NCI-H345 treated with DMSO at 0.1 percent for 48 hours (cell line): ENCODE measurements around the gene MT1A.
"Not testable (repeated sequence)": the region's sequence is repeated elsewhere in the genome, so short reads cannot be mapped to it uniquely, and the experiment has no call there.

Experiments used
- DNase-seq: peaks from one replicate; lab custom pipeline; 2025; ENCODE audit not compliant: unreplicated experiment; lab: John Stamatoyannopoulos, UW

MT1A gene

GRCh38 chr16:56652600-56652999 is 14.1 kb downstream of the MT1A start:
- DNase-seq = no peak

GRCh38 chr16:56653218-56653617 is 14.8 kb downstream of the MT1A start:
- no peak for DNase-seq

- peak; percentile 7 for DNase-seq
Measured at GRCh38 chr16:56657555-56658326, 19.3 kb downstream of the MT1A start, which contains the start of gene MT1F. MT1F (plus strand) TSS chr16:56657959; CDS start chr16:56658059, 100 bp downstream.

- no peak for DNase-seq
Measured at GRCh38 chr16:56658327-56658875, 19.9 kb downstream of the MT1A start.

- no peak for DNase-seq
Measured at GRCh38 chr16:56662357-56663354, 24.2 kb downstream of the MT1A start.

GRCh38 chr16:56664506-56664905 is 26.0 kb downstream of the MT1A start:
- no peak for DNase-seq

- not testable (repeated sequence) for DNase-seq
Measured at GRCh38 chr16:56665286-56666261, 27.1 kb downstream of the MT1A start.

- DNase-seq = no peak
Measured at GRCh38 chr16:56667581-56668571, 29.4 kb downstream of the MT1A start, which contains the start of gene MT1G. MT1G (minus strand) TSS chr16:56668065; CDS start chr16:56667993, 72 bp downstream.

- DNase-seq = no peak
Measured at GRCh38 chr16:56669005-56669839, 30.8 kb downstream of the MT1A start, which contains the start of gene MT1H. MT1H (plus strand) TSS chr16:56669814; CDS start chr16:56669885, 71 bp downstream.

GRCh38 chr16:56669840-56670619 is 31.6 kb downstream of the MT1A start:
- no peak for DNase-seq

- DNase-seq = no peak
Measured at GRCh38 chr16:56670620-56670934, 32.1 kb downstream of the MT1A start.

- DNase-seq = not testable (repeated sequence)
Measured at GRCh38 chr16:56671691-56672090, 33.2 kb downstream of the MT1A start.

GRCh38 chr16:56672171-56672570 is 33.7 kb downstream of the MT1A start:
- not testable (repeated sequence) for DNase-seq

GRCh38 chr16:56672761-56673536 is 34.5 kb downstream of the MT1A start:
- DNase-seq = no peak

- DNase-seq = no peak
Measured at GRCh38 chr16:56673921-56674320, 35.5 kb downstream of the MT1A start.

GRCh38 chr16:56674570-56674969 is 36.1 kb downstream of the MT1A start:
- DNase-seq = not testable (repeated sequence)
